PFSK-1 (cell line): Measurements from ENCODE around the gene WAC.

Experiments used
- POLR2AphosphoS5 ChIP-seq: IDR thresholded peaks from 2 replicates; pipeline ENCODE4 v1.6.1; 2012; ENCODE audit warnings: low read depth, mild to moderate bottlenecking, control low read depth, low read length, moderate library complexity
- REST ChIP-seq, 2 experiments: IDR thresholded peaks; 2 replicates each; pipeline versions ENCODE4 v1.6.1 to v1.8.0; 2011 to 2012; ENCODE audit warnings: low read depth in 2 of 2, low read length in 2 of 2, control low read depth in 1 of 2, inconsistent platforms in 1 of 2, mild to moderate bottlenecking in 1 of 2, moderate library complexity in 1 of 2; ENCODE audit not compliant: insufficient read depth in 1 of 2
- SIN3A ChIP-seq: IDR thresholded peaks from 2 replicates; pipeline ENCODE4 v1.6.1; 2012; ENCODE audit warnings: mild to moderate bottlenecking, low read length, moderate library complexity, borderline replicate concordance; ENCODE audit not compliant: insufficient read depth

GRCh38 chr10:28578454-28578853 is 45.5 kb downstream of the WAC start:
- TF ChIP-seq SIN3A: no peak
- no peak for TF ChIP-seq POLR2AphosphoS5
- no peak for TF ChIP-seq REST (IDR thresholded peaks at IDR 0.05; ENCODE audit: insufficient read depth in 1 of 2, low read depth in 2 of 2, low read length in 2 of 2)
